DND-41 (cell line): ENCODE results near the gene ASPG.
"Not testable (repeated sequence)": the region's sequence is repeated elsewhere in the genome, so short reads cannot be mapped to it uniquely, and the experiment has no call there.

Source experiments
- ATAC-seq: fragments of 200-7000 bp; cut with Tn5 transposase; 3 replicates; pipeline ENCODE4 v1.9.1; 2021; ENCODE audit warnings: low read depth; ENCODE audit not compliant: insufficient read depth
- DNase-seq: peaks from one replicate; pipeline ENCODE4 v3.0.0-alpha.2; 2020
- H2AFZ ChIP-seq: 2 replicates; pipeline ENCODE4 v1.6.0; 2012; ENCODE audit warnings: low read depth, low read length
- H3K27ac ChIP-seq: 2 replicates; pipeline ENCODE4 v1.5.1; 2012; ENCODE audit warnings: low read length, inconsistent platforms
- H3K27me3 ChIP-seq: fragments of 200-600 bp; sonication (generic); 2 replicates; pipeline ENCODE4 v1.6.0; 2012; ENCODE audit warnings: low read length, mild to moderate bottlenecking, inconsistent platforms; ENCODE audit not compliant: insufficient read depth, poor library complexity
- H3K36me3 ChIP-seq: 2 replicates; pipeline ENCODE4 v1.5.1; 2012; ENCODE audit warnings: low read length, inconsistent platforms; ENCODE audit not compliant: insufficient read depth
- H3K4me1 ChIP-seq: 2 replicates; pipeline ENCODE4 v1.5.1; 2012; ENCODE audit warnings: mild to moderate bottlenecking, low read length; ENCODE audit not compliant: insufficient read depth
- H3K4me2 ChIP-seq: 2 replicates; pipeline ENCODE4 v1.6.0; 2012; ENCODE audit warnings: mild to moderate bottlenecking, moderate library complexity, low read length, inconsistent platforms; ENCODE audit not compliant: insufficient read depth
- H3K4me3 ChIP-seq, 2 experiments: fragments of 200-600 bp in 1 of 2; shearing (Covaris generic) in 1 of 2; 2 replicates each; pipeline ENCODE4 v1.5.1; 2012 to 2016; ENCODE audit warnings: inconsistent platforms in 2 of 2, low read length in 2 of 2, mild to moderate bottlenecking in 2 of 2, low read depth in 1 of 2, moderate library complexity in 1 of 2
- H3K79me2 ChIP-seq: 2 replicates; pipeline ENCODE4 v1.6.0; 2012; ENCODE audit warnings: low read length, inconsistent platforms; ENCODE audit not compliant: insufficient read depth
- H3K9ac ChIP-seq: 2 replicates; pipeline ENCODE4 v1.6.0; 2012; ENCODE audit warnings: low read depth, mild to moderate bottlenecking, inconsistent platforms, low read length, moderate library complexity
- H3K9me3 ChIP-seq: 2 replicates; pipeline ENCODE4 v1.5.1; 2012; ENCODE audit warnings: low read length, moderate library complexity, mild to moderate bottlenecking, inconsistent platforms; ENCODE audit not compliant: insufficient read depth, severe bottlenecking
- H4K20me1 ChIP-seq: 2 replicates; pipeline ENCODE4 v1.6.0; 2012; ENCODE audit warnings: low read length; ENCODE audit not compliant: insufficient read depth
- EZH2 ChIP-seq: IDR thresholded peaks from 3 replicates; pipeline ENCODE4 v1.6.1; 2012; ENCODE audit warnings: borderline replicate concordance, low read depth, mild to moderate bottlenecking, moderate library complexity, low read length, inconsistent platforms; ENCODE audit not compliant: severe bottlenecking
- TF ChIP-seq, protein P1 (sequence below): IDR thresholded peaks from 2 replicates; pipeline ENCODE4 v1.5.1; 2012; ENCODE audit warnings: borderline replicate concordance, low read length, moderate library complexity, mild to moderate bottlenecking; ENCODE audit not compliant: poor library complexity, severe bottlenecking; ENCODE audit errors: extremely low read depth

ASPG gene

DNA sequence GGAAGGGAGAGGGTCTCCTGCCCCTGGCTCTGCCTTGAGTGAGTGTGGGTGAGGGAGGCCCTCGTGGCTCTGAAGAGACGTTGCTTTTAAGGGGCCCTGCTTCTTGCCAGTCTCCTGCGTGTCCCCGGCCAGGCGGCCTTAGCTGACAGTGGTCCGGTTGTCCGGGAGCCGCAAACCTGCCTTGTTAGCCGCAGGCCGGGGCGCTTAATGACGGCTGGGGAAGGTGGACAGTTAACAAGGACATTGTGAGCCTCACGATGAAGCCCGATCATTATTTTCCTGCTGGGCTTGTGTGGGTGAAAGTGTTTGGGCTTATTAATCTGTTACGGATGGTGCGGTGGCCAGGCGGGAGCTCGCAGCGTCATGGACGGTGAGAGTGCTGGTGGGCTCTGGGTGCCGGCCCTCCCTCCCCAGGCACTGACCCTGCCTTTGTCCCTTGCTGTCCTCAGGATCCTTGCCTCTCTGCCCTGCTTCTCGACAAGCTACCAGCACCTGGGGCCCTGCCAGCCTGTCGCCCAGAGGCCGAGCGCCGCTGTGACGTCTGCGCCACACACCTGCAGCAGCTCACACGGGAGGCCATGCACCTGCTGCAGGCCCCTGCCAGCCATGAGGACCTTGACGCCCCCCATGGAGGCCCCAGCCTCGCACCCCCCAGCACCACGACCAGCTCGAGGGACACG, 66.2 kb downstream of the ASPG start:
- H3K4me1 ChIP-seq: no peaks in the 10 kb centered on the region
- H2AFZ ChIP-seq: no peak overlapping the region
- no peak overlapping the region for H3K4me2 ChIP-seq
- H3K9me3 ChIP-seq: no peaks in the 10 kb centered on the region
- no peak overlapping the region for H3K9ac ChIP-seq
- 0 out of 2 replicates have a peak, but pooled peaks cover 2% of the 10 kb centered on the region for H4K20me1 ChIP-seq
- no peaks in the 10 kb centered on the region for H3K36me3 ChIP-seq
- H3K4me3 ChIP-seq: no peak overlapping the region
- ATAC-seq (no peak), DNase-seq (no peak)
- TF ChIP-seq, protein P1, sequence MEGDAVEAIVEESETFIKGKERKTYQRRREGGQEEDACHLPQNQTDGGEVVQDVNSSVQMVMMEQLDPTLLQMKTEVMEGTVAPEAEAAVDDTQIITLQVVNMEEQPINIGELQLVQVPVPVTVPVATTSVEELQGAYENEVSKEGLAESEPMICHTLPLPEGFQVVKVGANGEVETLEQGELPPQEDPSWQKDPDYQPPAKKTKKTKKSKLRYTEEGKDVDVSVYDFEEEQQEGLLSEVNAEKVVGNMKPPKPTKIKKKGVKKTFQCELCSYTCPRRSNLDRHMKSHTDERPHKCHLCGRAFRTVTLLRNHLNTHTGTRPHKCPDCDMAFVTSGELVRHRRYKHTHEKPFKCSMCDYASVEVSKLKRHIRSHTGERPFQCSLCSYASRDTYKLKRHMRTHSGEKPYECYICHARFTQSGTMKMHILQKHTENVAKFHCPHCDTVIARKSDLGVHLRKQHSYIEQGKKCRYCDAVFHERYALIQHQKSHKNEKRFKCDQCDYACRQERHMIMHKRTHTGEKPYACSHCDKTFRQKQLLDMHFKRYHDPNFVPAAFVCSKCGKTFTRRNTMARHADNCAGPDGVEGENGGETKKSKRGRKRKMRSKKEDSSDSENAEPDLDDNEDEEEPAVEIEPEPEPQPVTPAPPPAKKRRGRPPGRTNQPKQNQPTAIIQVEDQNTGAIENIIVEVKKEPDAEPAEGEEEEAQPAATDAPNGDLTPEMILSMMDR: no peak
- no peak for TF ChIP-seq EZH2
- H3K27me3 ChIP-seq: no peaks in the 10 kb centered on the region
- H3K79me2 ChIP-seq: no peaks in the 10 kb centered on the region
- no peak overlapping the region for H3K27ac ChIP-seq

DNA sequence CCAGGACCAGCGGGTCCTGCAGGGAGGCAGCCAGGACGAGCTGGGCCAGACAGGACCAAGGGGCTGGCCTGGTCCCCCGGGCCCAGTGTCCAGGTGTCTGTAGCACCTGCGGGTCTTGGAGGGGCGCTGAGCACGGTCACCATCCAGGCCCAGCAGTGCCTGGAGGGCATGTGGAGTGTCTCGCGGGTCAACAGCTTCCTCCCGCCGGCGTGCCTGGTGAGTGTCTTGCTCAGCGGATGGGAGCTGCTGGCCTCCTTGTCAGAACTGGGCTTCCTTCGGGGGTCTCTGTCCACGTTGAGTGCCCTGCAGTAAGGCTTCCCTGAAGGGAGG, 66.7 kb downstream of the ASPG start:
- Histone ChIP-seq H4K20me1 (0 out of 2 replicates have a peak, but pooled peaks cover 2% of the 10 kb centered on the region), H3K9me3 (no peaks in the 10 kb centered on the region), H3K27me3 (no peaks in the 10 kb centered on the region), H3K79me2 (no peaks in the 10 kb centered on the region), H3K9ac (no peak overlapping the region), H3K4me3 (no peak overlapping the region), H3K36me3 (no peaks in the 10 kb centered on the region), H3K4me2 (no peak overlapping the region), H3K4me1 (no peaks in the 10 kb centered on the region), H3K27ac (no peak overlapping the region), H2AFZ (no peak overlapping the region)
- TF ChIP-seq EZH2: no peak
- TF ChIP-seq, protein P1: no peak
- DNase-seq: no peak
- ATAC-seq: no peak

GRCh38 chr14:104152686-104153393, 67.3 kb downstream of the ASPG start:
- H3K4me3 ChIP-seq: no peak overlapping the region
- no peak overlapping the region for H3K4me2 ChIP-seq
- 0 out of 2 replicates have a peak, but pooled peaks cover 2% of the 10 kb centered on the region for H4K20me1 ChIP-seq
- no peak for TF ChIP-seq EZH2
- TF ChIP-seq, protein P1: no peak
- H3K27me3 ChIP-seq: no peaks in the 10 kb centered on the region
- no peak overlapping the region for H3K27ac ChIP-seq
- no peaks in the 10 kb centered on the region for H3K36me3 ChIP-seq
- H3K4me1 ChIP-seq: no peaks in the 10 kb centered on the region
- DNase-seq (no peak), ATAC-seq (no peak)
- no peaks in the 10 kb centered on the region for H3K9me3 ChIP-seq
- no peaks in the 10 kb centered on the region for H3K79me2 ChIP-seq
- no peak overlapping the region for H2AFZ ChIP-seq
- H3K9ac ChIP-seq: no peak overlapping the region

- not testable (repeated sequence) for H3K9ac ChIP-seq, H3K4me1 ChIP-seq, H3K4me2 ChIP-seq, DNase-seq, H4K20me1 ChIP-seq, H3K79me2 ChIP-seq, H3K27me3 ChIP-seq, H2AFZ ChIP-seq, H3K36me3 ChIP-seq, ATAC-seq, H3K27ac ChIP-seq, H3K4me3 ChIP-seq, H3K9me3 ChIP-seq
Observed at GRCh38 chr14:104153394-104153755, 67.9 kb downstream of the ASPG start.
